ENCODE measurements around the gene NELFB. TPM values are rescaled to one million over a fixed set of nuclear protein-coding genes. Genes with fewer than 3 reads are reported as not detected.

NELFB gene
- total RNA-seq, 2 donors from 2014 or later = 57.6 to 58.4 TPM

DNA sequence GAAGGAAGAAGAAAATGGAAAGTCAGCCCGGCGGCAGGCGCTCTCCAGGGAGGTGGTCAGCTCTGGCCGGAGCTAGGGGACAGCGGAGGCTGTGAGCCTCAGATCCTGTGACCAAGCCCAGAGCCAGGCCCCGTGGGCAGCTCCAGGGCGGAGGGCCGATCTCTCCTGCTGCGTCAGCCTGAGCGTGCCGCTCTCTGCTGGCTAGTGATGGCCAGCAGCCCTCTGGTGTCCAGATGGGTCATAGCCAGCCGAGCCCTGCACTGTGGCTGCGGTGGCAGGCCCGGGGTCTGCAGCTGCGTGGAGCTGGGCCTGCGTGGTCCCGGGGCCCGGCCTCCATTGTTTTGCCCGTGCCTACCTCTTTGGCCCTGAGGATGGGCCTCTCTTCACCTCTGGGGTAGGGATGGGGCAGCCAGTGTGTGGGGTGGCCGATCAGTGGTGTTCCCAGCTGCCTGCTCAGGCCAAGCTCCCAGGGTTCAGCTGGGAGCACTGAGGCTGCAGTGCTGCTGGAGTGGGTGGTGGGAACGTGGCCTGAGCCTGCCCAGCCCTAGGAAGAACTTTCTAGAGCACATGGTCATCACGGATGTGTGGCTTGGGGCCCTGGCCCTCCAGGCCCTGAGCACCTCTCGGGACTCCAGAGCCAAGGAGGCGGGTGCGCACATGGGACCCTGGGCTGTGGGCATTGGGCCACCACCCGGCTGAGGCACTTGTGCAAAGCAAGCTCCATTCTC, 64.0 kb downstream of the NELFB start:
- DNase-seq (ENCODE audit: low spot score in 2 of 2) (peak in 1 of 2 donors; percentile 51), ATAC-seq (no peak)
- Mint-ChIP-seq H3K27ac (peak overlapping the region in 1 of 2 donors; percentile 56), H3K9me3 (no peaks in the 10 kb centered on the region), H3K36me3 (no peaks in the 10 kb centered on the region)

DNA sequence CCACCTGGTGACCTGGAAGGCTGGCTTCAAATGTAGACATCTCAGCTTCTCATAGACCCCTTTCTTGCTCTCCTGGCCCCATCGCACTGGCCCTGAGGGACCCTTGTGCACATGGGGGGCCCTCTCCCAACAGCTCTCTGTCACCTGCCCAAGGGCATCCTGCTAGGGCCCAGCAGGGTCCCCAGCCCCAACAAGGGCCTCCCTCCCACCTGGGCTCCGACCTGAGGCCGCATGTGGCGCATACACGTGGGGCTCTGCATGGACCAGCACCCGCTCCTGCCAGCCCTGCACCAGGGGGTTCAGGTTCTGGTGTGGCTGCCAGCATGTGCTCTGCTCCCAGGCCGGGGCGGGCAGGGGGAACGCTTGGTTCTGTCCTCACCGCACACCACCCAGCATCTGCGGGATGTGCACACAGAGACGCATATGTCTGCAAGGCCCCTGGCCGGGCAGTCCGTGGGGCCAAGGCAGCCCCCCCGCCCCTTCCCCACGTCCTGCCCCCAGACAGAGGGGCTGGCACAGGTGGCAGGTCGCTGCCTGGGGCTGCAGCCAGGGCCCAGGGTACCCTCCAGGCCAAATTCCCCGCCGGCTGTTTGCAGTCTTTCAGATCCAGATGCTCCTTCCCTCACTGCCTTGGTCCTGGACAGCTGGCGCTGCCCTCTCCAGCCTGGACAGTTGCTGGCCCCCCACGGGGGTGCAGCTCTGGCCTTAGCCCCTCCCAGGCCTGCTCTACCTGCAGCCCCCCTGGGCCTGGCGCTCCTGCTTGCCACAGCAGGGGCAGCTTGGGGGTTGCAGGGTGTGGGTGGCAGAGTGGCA, 64.8 kb downstream of the NELFB start:
- Mint-ChIP-seq H3K9me3 (no peaks in the 10 kb centered on the region), H3K27ac (peak overlapping the region in 1 of 2 donors; percentile 56), H3K36me3 (no peaks in the 10 kb centered on the region)
- ATAC-seq (no peak), DNase-seq (ENCODE audit: low spot score in 2 of 2) (peak in 1 of 2 donors; percentile 54)

DNA sequence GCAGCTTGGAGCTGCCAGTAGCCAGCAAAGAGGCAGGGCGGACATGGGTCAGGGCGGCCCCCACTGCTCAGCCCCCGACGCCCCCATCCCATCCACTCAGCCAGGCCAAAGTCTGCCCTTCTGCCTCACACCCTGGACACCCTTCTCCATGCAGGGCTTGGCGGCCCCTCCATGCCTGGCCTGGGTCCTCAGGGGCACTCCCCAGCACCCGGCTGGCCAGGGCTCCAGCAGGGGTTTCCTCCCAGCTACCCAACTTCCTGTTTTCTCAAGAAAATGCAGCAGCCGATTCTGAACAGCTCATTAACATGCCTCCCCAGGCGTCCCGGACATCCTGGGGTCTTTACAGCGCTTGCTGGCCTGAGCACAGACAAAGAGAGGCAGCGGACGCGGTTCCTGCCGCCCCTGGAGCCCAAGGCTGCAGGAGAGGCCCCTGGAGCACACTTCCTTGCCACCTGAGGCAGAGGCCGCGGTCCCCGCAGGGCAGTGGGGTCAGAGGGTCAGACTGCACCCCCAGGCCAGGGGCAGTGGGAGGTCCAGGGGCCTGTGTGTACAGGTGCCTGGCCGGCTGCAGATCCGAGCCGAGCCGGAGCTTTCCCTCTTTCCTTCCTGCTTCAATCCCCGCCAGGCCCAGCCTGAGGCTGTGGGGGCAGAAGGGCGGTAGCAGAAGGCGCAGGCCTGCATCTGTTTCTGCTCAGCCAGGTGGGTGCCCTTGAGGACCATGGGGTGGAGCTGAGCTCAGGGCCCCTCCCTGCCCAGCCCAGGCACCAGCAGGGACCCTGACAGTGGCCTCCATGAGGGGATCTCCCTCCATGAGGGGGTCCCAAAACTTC, 65.6 kb downstream of the NELFB start:
- H3K36me3 Mint-ChIP-seq = no peaks in the 10 kb centered on the region
- H3K27ac Mint-ChIP-seq = no peak overlapping the region
- ATAC-seq = peak in 1 of 2 donors; percentile 40
- DNase-seq (ENCODE audit: low spot score in 2 of 2) = peak in 1 of 2 donors; percentile 55
- no peaks in the 10 kb centered on the region for H3K9me3 Mint-ChIP-seq

DNA sequence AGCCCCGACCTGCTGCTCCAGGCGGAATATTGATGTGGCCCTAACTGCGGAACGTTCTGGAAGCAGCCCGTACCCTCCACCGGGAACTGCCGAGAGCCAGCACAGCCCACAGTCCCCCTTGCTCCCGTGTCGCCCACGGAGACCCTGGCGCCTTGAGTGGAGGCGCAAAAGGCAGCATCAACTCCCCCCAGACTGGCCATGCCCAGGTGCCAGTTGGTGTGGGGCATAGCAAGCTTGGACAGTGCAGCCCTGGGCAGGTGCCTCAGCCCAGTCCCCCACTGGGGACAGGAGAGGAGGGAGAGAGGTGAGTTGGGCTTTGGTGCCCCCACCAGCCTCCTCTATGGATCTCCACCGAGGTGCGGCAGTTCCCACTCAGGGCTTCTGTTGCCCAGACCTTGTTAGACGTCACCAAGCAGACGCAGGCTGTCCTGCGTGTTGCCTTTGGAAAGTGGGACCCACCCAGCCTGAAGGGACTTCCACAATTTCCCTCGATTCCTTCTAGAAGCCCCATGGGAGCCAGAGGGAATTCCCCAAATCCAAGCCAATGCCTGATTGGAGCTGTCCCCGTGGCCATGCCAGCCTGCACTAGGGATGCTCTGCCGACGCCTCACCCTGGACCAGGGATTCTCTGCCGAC, 66.7 kb downstream of the NELFB start:
- Mint-ChIP-seq H3K9me3 (peaks cover 0 to 3% of the 10 kb centered on the region in 2 donors), H3K36me3 (peaks cover 0 to 4% of the 10 kb centered on the region in 2 donors), H3K27ac (no peak overlapping the region)
- ATAC-seq (no peak), DNase-seq (ENCODE audit: low spot score in 2 of 2) (no peak)

Other genes with a start within 250 kb of the NELFB start
- 10 to 100 TPM; 17.8 to 21.9 TPM for gene ABCA2, start 227.1 kb upstream of the NELFB start, total RNA-seq
- 1 to 10 TPM; 1.4 to 1.6 TPM for gene FUT7, start 223.2 kb upstream of the NELFB start, total RNA-seq
- 10 to 100 TPM; 29.4 to 34.2 TPM for gene NPDC1, start 209.2 kb upstream of the NELFB start, total RNA-seq
- under 1 TPM in 1 of 2 donors, not detected in 1; 0.27 TPM for gene ENTPD2, start 201.3 kb upstream of the NELFB start, total RNA-seq
- 10 to 100 TPM in 1 of 2 donors, 1 to 10 TPM in 1; 3.5 to 13.3 TPM for gene SAPCD2, start 184.8 kb upstream of the NELFB start, total RNA-seq
- 10 to 100 TPM in 1 of 2 donors, 1 to 10 TPM in 1; 7.5 to 28.2 TPM for gene UAP1L1, start 177.8 kb upstream of the NELFB start, total RNA-seq
- gene MAN1B1, start 168.3 kb upstream of the NELFB start, total RNA-seq = 10 to 100 TPM; 23.8 to 41.4 TPM
- gene DPP7, start 140.6 kb upstream of the NELFB start, total RNA-seq = 100 to 1,000 TPM; 172 to 236 TPM
- gene GRIN1, start 116.2 kb upstream of the NELFB start, total RNA-seq = under 1 TPM in 1 of 2 donors, not detected in 1; 0.10 TPM
- gene LRRC26, start 85.3 kb upstream of the NELFB start, total RNA-seq = not detected
- not detected for gene TMEM210, start 83.3 kb upstream of the NELFB start, total RNA-seq
- 10 to 100 TPM; 48.1 to 68.3 TPM for gene ANAPC2, start 66.8 kb upstream of the NELFB start, total RNA-seq
- gene SSNA1, start 66.7 kb upstream of the NELFB start, total RNA-seq = 10 to 100 TPM; 37.1 to 64.0 TPM
- gene TPRN, start 54.6 kb upstream of the NELFB start, total RNA-seq = 1 to 10 TPM; 5.7 to 7.3 TPM
- gene TMEM203, start 49.7 kb upstream of the NELFB start, total RNA-seq = 10 to 100 TPM; 15.3 to 27.1 TPM
- gene NDOR1, start 49.6 kb upstream of the NELFB start, total RNA-seq = 10 to 100 TPM; 31.7 to 48.5 TPM
- gene RNF208, start 33.1 kb upstream of the NELFB start, total RNA-seq = 1 to 10 TPM; 3.1 to 9.4 TPM
- under 1 TPM; 0.34 to 0.64 TPM for gene CYSRT1, start 30.2 kb upstream of the NELFB start, total RNA-seq
- not detected for gene RNF224, start 27.8 kb upstream of the NELFB start, total RNA-seq
- under 1 TPM in 1 of 2 donors, not detected in 1; 0.12 TPM for gene SLC34A3, start 24.4 kb upstream of the NELFB start, total RNA-seq
- gene TUBB4B, start 14.0 kb upstream of the NELFB start, total RNA-seq = 100 to 1,000 TPM; 277 to 307 TPM
- not detected for gene STPG3, start 4.0 kb upstream of the NELFB start, total RNA-seq
- gene TOR4A, start 22.4 kb downstream of the NELFB start, total RNA-seq = 1 to 10 TPM; 2.6 to 8.8 TPM
- 1 to 10 TPM in 1 of 2 donors, under 1 TPM in 1; 0.61 to 3.1 TPM for gene NRARP, start 46.9 kb downstream of the NELFB start, total RNA-seq
- gene EXD3, start 167.8 kb downstream of the NELFB start, total RNA-seq = 10 to 100 TPM in 1 of 2 donors, 1 to 10 TPM in 1; 7.9 to 14.8 TPM
- 1 to 10 TPM in 1 of 2 donors, not detected in 1; 1.5 TPM for gene NOXA1, start 168.1 kb downstream of the NELFB start, total RNA-seq
- gene ENTPD8, start 186.0 kb downstream of the NELFB start, total RNA-seq = not detected
- gene NSMF, start 204.0 kb downstream of the NELFB start, total RNA-seq = 10 to 100 TPM; 12.0 to 61.3 TPM